GM23338 (cell line): ENCODE measurements around the gene XPO6. TPM values are rescaled to one million over a fixed set of nuclear protein-coding genes. Genes with fewer than 3 reads are reported as not detected.

Experiments
- ATAC-seq: fragments of 200-7000 bp; cut with Tn5 transposase; 3 replicates; pipeline ENCODE4 v1.9.1; 2020
- DNase-seq: peaks from one replicate; pipeline ENCODE4 v3.0.0-alpha.2; 2015; ENCODE audit warnings: low spot score
- H2AFZ ChIP-seq: fragments of 200-600 bp; sonication (generic); 2 replicates; pipeline ENCODE4 v1.8.0; 2016; ENCODE audit warnings: antibody characterized with exemption, mild to moderate bottlenecking, moderate library complexity
- H3F3A ChIP-seq: fragments of 200-600 bp; sonication (generic); replicated peaks from 2 replicates; pipeline ENCODE4 v1.8.0; 2017; ENCODE audit warnings: antibody characterized with exemption, mixed run types, low read depth
- H3K27ac ChIP-seq: fragments of 200-600 bp; sonication (generic); 2 replicates; pipeline ENCODE4 v1.6.1; 2016; ENCODE audit warnings: low read depth
- H3K27me3 ChIP-seq: fragments of 200-600 bp; sonication (generic); 2 replicates; pipeline ENCODE4 v1.8.0; 2016; ENCODE audit warnings: mild to moderate bottlenecking, mixed run types, moderate library complexity; ENCODE audit not compliant: insufficient read depth
- H3K36me3 ChIP-seq: fragments of 200-600 bp; sonication (generic); 2 replicates; pipeline ENCODE4 v1.8.0; 2016; ENCODE audit warnings: mild to moderate bottlenecking; ENCODE audit not compliant: insufficient read depth
- H3K4me1 ChIP-seq: fragments of 200-600 bp; sonication (generic); 2 replicates; pipeline ENCODE4 v1.8.0; 2016; ENCODE audit warnings: mild to moderate bottlenecking, moderate library complexity; ENCODE audit not compliant: insufficient read depth
- H3K4me2 ChIP-seq: fragments of 200-600 bp; sonication (generic); 2 replicates; pipeline ENCODE4 v1.7.1; 2017; ENCODE audit warnings: mixed run types
- H3K4me3 ChIP-seq: fragments of 200-600 bp; sonication (generic); 2 replicates; pipeline ENCODE4 v1.6.1; 2016; ENCODE audit warnings: mixed run types
- H3K79me2 ChIP-seq: fragments of 200-600 bp; sonication (generic); replicated peaks from 2 replicates; pipeline ENCODE4 v1.8.0; 2017; ENCODE audit warnings: mild to moderate bottlenecking; ENCODE audit not compliant: insufficient read depth
- H3K9me2 ChIP-seq: fragments of 200-600 bp; sonication (generic); 2 replicates; pipeline ENCODE4 v1.8.0; 2017; ENCODE audit not compliant: insufficient read depth
- H4K20me1 ChIP-seq: fragments of 200-600 bp; sonication (generic); replicated peaks from 2 replicates; pipeline ENCODE4 v1.8.0; 2017; ENCODE audit warnings: mild to moderate bottlenecking; ENCODE audit not compliant: insufficient read depth
- H3K27ac Mint-ChIP-seq: 2 replicates; pipeline ENCODE4 v1.8.0; 2020; ENCODE audit warnings: inconsistent platforms, mild to moderate bottlenecking, moderate library complexity, mixed read lengths
- H3K27me3 Mint-ChIP-seq: 3 replicates; pipeline ENCODE4 v1.8.0; 2022; ENCODE audit warnings: low read depth, mild to moderate bottlenecking, moderate library complexity, mixed read lengths, inconsistent platforms; ENCODE audit not compliant: insufficient read depth, poor library complexity
- H3K36me3 Mint-ChIP-seq: 3 replicates; pipeline ENCODE4 v1.8.0; 2021; ENCODE audit warnings: low read depth, mild to moderate bottlenecking, inconsistent platforms, moderate library complexity, mixed read lengths
- H3K4me1 Mint-ChIP-seq: 3 replicates; pipeline ENCODE4 v1.8.0; 2020; ENCODE audit warnings: mild to moderate bottlenecking, inconsistent platforms, mixed read lengths
- H3K4me3 Mint-ChIP-seq: 3 replicates; pipeline ENCODE4 v1.8.0; 2021; ENCODE audit warnings: moderate library complexity, mild to moderate bottlenecking, inconsistent platforms, mixed read lengths
- H3K9me3 Mint-ChIP-seq: 3 replicates; pipeline ENCODE4 v1.8.0; 2020; ENCODE audit warnings: moderate library complexity, mild to moderate bottlenecking, inconsistent platforms, mixed read lengths
- CREB1 ChIP-seq: fragments of 250-450 bp; sonication (Bioruptor Pico); IDR thresholded peaks from 2 replicates; pipeline ENCODE4 v1.5.0; 2020; ENCODE audit warnings: low read depth, mild to moderate bottlenecking, moderate library complexity
- CTCF ChIP-seq, 2 experiments: fragments of 200-600 bp in 1 of 2; sonication (generic) in 1 of 2; conservative IDR thresholded peaks; 2 replicates each; pipeline versions ENCODE4 v1.5.1 to v1.6.1; 2016 to 2017; ENCODE audit warnings: antibody characterized with exemption in 2 of 2, low read depth in 2 of 2, mild to moderate bottlenecking in 2 of 2, moderate library complexity in 1 of 2
- ETS1 ChIP-seq: IDR thresholded peaks from 2 replicates; pipeline ENCODE4 v1.6.1; 2016; ENCODE audit warnings: antibody characterized with exemption
- EZH2 ChIP-seq: fragments of 200-600 bp; sonication (generic); IDR thresholded peaks from one replicate; pipeline ENCODE4 v1.8.0; 2017; ENCODE audit warnings: antibody characterized with exemption, mild to moderate bottlenecking, low read depth; ENCODE audit not compliant: unreplicated experiment
- EZH2phosphoT487 ChIP-seq: fragments of 200-600 bp; sonication (generic); IDR thresholded peaks from one replicate; pipeline ENCODE4 v1.8.1; 2018; ENCODE audit warnings: antibody characterized with exemption; ENCODE audit not compliant: unreplicated experiment
- JUNB ChIP-seq: IDR thresholded peaks from one replicate; pipeline ENCODE4 v1.6.1; 2016; ENCODE audit warnings: antibody characterized with exemption; ENCODE audit not compliant: unreplicated experiment
- NANOG ChIP-seq: IDR thresholded peaks from 2 replicates; pipeline ENCODE4 v1.6.1; 2016; ENCODE audit warnings: antibody characterized with exemption, borderline replicate concordance
- POLR2AphosphoS5 ChIP-seq: IDR thresholded peaks from 2 replicates; pipeline ENCODE4 v1.6.1; 2016; ENCODE audit warnings: antibody characterized with exemption, low read depth
- REST ChIP-seq: IDR thresholded peaks from one replicate; pipeline ENCODE4 v1.6.1; 2018; ENCODE audit warnings: antibody characterized with exemption; ENCODE audit not compliant: unreplicated experiment
- STAT1 ChIP-seq: IDR thresholded peaks from one replicate; pipeline ENCODE4 v1.6.1; 2016; ENCODE audit warnings: antibody characterized with exemption; ENCODE audit not compliant: unreplicated experiment
- ZNF114 ChIP-seq: fragments of 250-450 bp; sonication (Bioruptor Pico); IDR thresholded peaks from 2 replicates; pipeline ENCODE4 v1.5.0; 2020; ENCODE audit warnings: mild to moderate bottlenecking, moderate library complexity
- ZNF331 ChIP-seq: fragments of 250-450 bp; sonication (Bioruptor Pico); IDR thresholded peaks from 2 replicates; pipeline ENCODE4 v1.5.0; 2020; ENCODE audit warnings: low read depth, mild to moderate bottlenecking, moderate library complexity
- ZNF462 ChIP-seq: fragments of 250-450 bp; sonication (Bioruptor Pico); IDR thresholded peaks from 2 replicates; pipeline ENCODE4 v1.5.0; 2020; ENCODE audit warnings: mild to moderate bottlenecking, moderate library complexity
- polyA plus RNA-seq: library from polyadenylated mRNA; unstranded; fragments of >200 nt; fragmentation: Nextera tagmentation; extraction: Ambion mirVana; gene quantifications from 2 replicates; pipeline ENCODE4 v1.2.1, GENCODE V29; 2016
- total RNA-seq: library from RNA; depleted of rRNA; stranded (reverse); fragments of >200 nt; shearing (Covaris generic); gene quantifications from 2 replicates; pipeline ENCODE4 v1.2.3, GENCODE V29; 2014

The XPO6 gene
- total and polyA plus RNA-seq, 2 experiments from 2014 or later = 83.9 to 178 TPM

- H3F3A ChIP-seq = no peaks in the 10 kb centered on the region
- no peak overlapping the region for H2AFZ ChIP-seq
- H3K4me3 ChIP-seq = no peak overlapping the region
- H3K27me3 ChIP-seq = no peaks in the 10 kb centered on the region
- no peak for ATAC-seq
- Mint-ChIP-seq H3K4me3 (no peak overlapping the region), H3K9me3 (no peaks in the 10 kb centered on the region), H3K36me3 (peaks cover 87% of the 10 kb centered on the region), H3K27ac (no peak overlapping the region), H3K27me3 (peaks cover 9% of the 10 kb centered on the region), H3K4me1 (no peaks in the 10 kb centered on the region)
- peaks cover 43% of the 10 kb centered on the region for H3K36me3 ChIP-seq
- TF ChIP-seq CREB1 (CRISPR knock-in tag) (no peak), REST (no peak), STAT1 (no peak), NANOG (no peak), POLR2AphosphoS5 (no peak), CTCF (conservative IDR thresholded peaks at IDR 0.05; ENCODE audit: low read depth in 2 of 2) (no peak), JUNB (no peak), EZH2phosphoT487 (no peak), EZH2 (no peak), ZNF114 (CRISPR knock-in tag) (no peak), ETS1 (no peak), ZNF331 (CRISPR knock-in tag) (no peak), ZNF462 (CRISPR knock-in tag) (no peak)
- no peaks in the 10 kb centered on the region for H3K4me1 ChIP-seq
- no peak overlapping the region for H3K4me2 ChIP-seq
- H3K27ac ChIP-seq = no peak overlapping the region
- no peaks in the 10 kb centered on the region for H3K9me2 ChIP-seq
- H4K20me1 ChIP-seq = peaks cover 11% of the 10 kb centered on the region; the same call in 1 of the 2 replicates
- H3K79me2 ChIP-seq = no peaks in the 10 kb centered on the region
- DNase-seq = no peak
Measured at GRCh38 chr16:28103516-28104170, 108.1 kb downstream of the XPO6 start.
